Keratinocyte (primary cell): ENCODE results near the gene RELT.

Experiments
- EZH2 ChIP-seq: IDR thresholded peaks from one replicate; pipeline ENCODE4 v1.6.1; 2012; ENCODE audit warnings: inconsistent platforms, mild to moderate bottlenecking, low read length, moderate library complexity
- TF ChIP-seq, protein P1 (sequence below), 3 experiments: IDR thresholded peaks in 1 of 3; conservative IDR thresholded peaks in 1 of 3; optimal IDR thresholded peaks in 1 of 3; 2 replicates in 2 of 3; 3 replicates in 1 of 3; pipeline versions ENCODE3 to v1.5.1; 2011; ENCODE audit warnings: low read length in 3 of 3, mild to moderate bottlenecking in 3 of 3, moderate library complexity in 2 of 3, control low read depth in 1 of 3, inconsistent platforms in 1 of 3; ENCODE audit not compliant: insufficient read depth in 2 of 3; ENCODE audit errors: extremely low read depth in 1 of 3

DNA sequence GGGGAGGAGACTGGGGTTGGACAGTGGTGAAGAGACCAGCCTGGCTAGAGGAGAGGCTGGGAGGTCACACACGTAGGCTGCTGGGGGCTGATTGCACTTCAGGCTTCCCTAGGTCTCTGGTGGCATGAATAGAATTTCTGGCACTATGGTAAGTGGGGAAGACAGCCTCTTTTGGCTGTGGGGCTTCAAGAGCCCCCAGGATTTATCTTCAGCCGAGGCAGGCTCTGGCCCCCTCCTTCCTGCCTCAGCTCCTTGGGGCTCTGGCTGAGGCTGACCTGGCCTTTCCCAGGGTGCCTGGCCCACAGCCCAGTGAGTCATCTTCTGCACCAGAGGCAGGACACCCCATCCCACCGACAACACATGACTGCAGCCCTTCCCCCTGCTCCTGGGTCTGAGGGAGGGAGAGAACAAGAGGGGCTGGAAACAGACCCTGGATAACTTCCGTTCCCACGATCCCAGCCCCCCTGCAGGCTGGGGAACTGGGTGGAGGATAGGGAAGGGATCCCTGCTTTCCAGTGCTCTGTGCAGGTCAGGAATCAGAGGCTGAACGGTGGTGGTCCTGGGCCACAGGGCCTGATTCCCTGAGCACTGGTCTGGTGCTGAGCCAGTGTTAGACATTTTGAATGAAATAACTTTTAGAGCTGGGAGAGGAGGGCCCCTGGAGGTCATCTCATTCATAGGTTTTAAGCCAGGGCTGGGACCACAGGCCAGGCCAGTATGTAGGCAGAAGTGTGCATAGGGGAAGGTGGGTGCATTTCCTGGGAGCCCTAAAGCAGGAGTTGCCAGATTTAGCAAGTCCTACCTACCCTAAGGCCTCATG is 41.6 kb upstream of the RELT start:
- TF ChIP-seq, protein P1, sequence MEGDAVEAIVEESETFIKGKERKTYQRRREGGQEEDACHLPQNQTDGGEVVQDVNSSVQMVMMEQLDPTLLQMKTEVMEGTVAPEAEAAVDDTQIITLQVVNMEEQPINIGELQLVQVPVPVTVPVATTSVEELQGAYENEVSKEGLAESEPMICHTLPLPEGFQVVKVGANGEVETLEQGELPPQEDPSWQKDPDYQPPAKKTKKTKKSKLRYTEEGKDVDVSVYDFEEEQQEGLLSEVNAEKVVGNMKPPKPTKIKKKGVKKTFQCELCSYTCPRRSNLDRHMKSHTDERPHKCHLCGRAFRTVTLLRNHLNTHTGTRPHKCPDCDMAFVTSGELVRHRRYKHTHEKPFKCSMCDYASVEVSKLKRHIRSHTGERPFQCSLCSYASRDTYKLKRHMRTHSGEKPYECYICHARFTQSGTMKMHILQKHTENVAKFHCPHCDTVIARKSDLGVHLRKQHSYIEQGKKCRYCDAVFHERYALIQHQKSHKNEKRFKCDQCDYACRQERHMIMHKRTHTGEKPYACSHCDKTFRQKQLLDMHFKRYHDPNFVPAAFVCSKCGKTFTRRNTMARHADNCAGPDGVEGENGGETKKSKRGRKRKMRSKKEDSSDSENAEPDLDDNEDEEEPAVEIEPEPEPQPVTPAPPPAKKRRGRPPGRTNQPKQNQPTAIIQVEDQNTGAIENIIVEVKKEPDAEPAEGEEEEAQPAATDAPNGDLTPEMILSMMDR (optimal IDR thresholded peaks at IDR 0.05 in 1 of 3, IDR thresholded peaks at IDR 0.05 in 1 of 3, conservative IDR thresholded peaks at IDR 0.05 in 1 of 3; ENCODE audit: extremely low read depth in 1 of 3, insufficient read depth in 2 of 3, low read length in 3 of 3): no peak
- no peak for TF ChIP-seq EZH2
